Fibroblast of villous mesenchyme (primary cell): ENCODE measurements around the gene UQCRC2. TPM values are rescaled to one million over a fixed set of nuclear protein-coding genes. Genes with fewer than 3 reads are reported as not detected.

Experiments used
- DNase-seq: peaks from one replicate; pipeline ENCODE4 v3.0.0-alpha.2; 2010; ENCODE audit warnings: low read depth
- H3K4me3 ChIP-seq: 2 replicates; pipeline ENCODE4 v1.5.1; 2011; ENCODE audit warnings: low read depth, mild to moderate bottlenecking, low read length
- total RNA-seq: library from RNA; depleted of rRNA; stranded (reverse); fragments of >200 nt; gene quantifications from 2 replicates; pipeline ENCODE4 v1.2.3, GENCODE V29; 2012
- TF ChIP-seq, protein P1 (sequence below): IDR thresholded peaks from 2 replicates; pipeline ENCODE4 v1.5.1; 2012; ENCODE audit warnings: low read depth, mild to moderate bottlenecking, low read length; ENCODE audit not compliant: insufficient read depth

The UQCRC2 gene
- total RNA-seq, 1 donor: 225 TPM

DNA sequence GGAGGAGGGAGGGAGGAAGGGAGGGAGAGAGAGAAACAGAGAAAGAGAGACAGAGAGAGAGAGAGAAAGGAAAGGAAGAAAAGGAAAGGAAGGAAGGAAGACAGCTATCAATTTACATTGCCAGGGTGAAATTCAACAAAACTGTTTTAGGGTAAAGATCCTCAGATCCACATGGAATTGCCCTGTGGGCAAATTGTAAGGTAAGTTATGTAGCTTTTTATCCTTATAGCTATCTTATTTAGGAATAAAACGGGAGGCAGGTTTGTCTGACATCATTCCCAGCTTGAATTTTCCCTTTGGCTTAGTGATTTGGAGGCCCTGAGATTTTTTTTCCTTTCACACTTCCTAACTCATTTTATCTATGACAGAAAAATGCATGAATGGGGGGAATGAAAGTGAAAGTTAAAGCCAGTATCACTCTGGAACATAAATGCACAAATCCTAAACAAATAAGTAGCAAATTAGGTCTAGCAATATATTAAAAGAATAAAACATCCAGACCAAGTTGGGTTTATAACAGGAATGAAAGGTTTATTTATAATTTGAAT lies 3.4 kb upstream of the UQCRC2 start:
- DNase-seq: no peak
- no peak overlapping the region for H3K4me3 ChIP-seq
- TF ChIP-seq, protein P1, sequence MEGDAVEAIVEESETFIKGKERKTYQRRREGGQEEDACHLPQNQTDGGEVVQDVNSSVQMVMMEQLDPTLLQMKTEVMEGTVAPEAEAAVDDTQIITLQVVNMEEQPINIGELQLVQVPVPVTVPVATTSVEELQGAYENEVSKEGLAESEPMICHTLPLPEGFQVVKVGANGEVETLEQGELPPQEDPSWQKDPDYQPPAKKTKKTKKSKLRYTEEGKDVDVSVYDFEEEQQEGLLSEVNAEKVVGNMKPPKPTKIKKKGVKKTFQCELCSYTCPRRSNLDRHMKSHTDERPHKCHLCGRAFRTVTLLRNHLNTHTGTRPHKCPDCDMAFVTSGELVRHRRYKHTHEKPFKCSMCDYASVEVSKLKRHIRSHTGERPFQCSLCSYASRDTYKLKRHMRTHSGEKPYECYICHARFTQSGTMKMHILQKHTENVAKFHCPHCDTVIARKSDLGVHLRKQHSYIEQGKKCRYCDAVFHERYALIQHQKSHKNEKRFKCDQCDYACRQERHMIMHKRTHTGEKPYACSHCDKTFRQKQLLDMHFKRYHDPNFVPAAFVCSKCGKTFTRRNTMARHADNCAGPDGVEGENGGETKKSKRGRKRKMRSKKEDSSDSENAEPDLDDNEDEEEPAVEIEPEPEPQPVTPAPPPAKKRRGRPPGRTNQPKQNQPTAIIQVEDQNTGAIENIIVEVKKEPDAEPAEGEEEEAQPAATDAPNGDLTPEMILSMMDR: no peak

DNA sequence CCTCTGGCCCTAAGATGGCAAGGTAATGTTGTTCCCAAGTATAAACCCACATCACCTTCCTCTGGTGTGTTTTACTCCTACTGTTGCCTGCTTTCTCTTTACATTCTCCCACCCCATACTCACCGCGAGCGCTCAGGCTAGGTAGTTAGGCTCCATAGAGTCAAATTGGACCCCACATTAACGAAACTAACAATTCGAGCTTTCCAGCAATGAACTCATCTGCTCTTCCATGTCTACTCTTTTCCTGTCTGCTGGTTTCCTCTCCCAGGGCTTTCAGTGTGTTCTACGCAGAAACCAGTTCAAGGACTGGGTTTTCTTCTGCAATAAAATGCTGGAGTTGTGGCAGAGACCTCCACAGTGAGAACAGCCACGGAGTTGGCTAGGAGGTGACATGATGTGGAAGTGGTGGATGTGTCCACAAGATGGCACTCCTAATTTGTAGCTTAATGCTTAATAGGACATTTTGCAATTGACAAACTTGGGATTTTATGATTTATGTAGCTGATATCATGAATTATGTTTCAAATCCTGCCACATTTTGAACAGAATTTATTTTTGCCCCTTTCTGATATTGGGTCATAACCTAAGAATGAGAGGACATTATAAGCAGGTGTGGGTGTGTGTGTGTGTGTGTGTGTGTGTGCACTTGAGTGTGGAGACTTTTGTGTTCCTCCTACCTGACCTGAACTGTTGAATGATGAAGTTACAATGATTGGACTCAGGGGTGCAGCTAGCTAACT lies 2.2 kb upstream of the UQCRC2 start:
- DNase-seq: peak; percentile 22
- TF ChIP-seq, protein P1: peak; percentile 43
- H3K4me3 ChIP-seq: no peak overlapping the region

DNA sequence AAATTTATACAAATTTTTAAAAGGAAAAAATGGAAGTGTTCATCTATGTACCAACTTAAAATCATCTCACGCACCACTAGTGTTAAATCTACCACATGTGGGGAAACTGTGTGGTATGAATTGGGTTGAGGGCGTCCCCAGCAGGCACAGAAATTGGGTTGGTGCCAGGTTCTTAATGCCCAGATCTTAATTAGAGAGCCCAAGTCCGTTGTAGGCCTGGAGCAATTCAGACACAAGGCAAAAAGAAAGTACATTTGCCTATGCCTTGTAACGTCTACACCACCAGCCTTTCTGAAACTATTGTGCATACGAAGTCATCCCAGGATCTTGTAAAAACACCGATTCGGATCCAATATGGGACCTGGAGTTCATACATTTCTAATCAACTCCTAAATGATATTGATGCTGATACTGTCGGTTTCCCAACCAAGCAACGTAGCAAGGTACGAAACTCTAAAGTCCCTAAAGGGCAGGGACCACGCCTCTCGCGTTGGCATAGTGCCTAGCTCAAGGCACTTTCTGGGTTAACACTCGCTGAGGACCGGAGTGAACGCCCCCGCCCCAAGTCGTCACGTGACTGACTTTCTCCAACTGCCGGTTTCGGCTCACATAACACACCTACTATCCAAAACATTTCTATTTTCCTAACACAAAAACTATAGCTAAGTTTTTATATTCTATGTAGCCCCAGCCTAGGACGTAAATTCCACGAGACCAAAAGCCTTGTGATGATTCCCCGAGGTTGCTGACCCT lies 945 bp upstream of the UQCRC2 start:
- peak; percentile 68 for DNase-seq
- H3K4me3 ChIP-seq: peak overlapping the region; percentile 96
- TF ChIP-seq, protein P1: no peak

DNA sequence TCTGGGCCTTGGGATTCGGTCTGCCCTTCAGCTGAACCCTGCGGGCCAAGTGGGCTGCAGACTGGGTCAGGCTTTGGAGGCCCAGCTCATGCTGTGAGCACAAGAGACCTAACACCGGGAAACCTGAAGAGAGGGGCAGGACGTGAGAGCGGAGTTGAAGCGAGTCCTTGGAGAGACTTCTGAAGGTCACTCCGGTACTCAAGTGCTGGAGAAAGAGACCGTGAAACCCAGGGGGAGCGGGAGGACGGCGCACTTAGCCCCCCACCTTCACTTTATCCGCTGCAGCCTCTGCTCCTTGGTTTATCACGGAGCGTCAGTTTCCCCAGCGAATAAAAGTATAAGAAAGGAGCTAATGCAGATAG lies 361 bp downstream of the UQCRC2 start:
- TF ChIP-seq, protein P1: no peak
- no peak for DNase-seq
- H3K4me3 ChIP-seq: peak overlapping the region; percentile 96

DNA sequence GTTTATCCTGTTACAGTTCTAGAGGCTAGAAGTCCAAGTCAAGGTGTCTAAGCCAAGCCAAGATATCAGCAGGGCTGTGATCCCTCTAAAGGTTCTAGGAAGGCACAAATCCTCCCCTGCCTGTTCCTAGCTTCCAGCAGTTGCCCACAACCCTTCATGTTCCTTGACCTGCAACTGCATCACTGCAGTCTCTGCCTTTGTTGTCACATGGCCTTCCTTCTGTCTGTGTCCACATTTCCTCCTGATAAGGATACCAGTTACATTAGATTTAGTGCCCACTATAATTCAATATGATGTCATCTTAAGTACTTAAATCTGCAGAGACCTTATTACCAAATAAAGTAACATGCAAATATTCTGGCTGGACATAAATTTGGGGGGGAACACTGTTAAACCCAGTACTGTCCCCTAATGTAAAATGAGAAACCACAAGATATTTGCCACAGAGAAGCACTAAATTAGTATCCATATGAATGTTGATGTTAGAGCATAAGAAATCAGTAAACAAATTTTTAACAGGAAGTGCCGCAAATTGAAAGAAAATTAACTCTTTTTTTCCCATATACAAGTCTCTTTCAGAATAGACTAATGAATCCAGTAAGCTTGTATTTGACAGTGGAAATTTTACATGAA lies 4.7 kb downstream of the UQCRC2 start:
- no peak for DNase-seq
- H3K4me3 ChIP-seq: no peak overlapping the region
- TF ChIP-seq, protein P1: no peak

DNA sequence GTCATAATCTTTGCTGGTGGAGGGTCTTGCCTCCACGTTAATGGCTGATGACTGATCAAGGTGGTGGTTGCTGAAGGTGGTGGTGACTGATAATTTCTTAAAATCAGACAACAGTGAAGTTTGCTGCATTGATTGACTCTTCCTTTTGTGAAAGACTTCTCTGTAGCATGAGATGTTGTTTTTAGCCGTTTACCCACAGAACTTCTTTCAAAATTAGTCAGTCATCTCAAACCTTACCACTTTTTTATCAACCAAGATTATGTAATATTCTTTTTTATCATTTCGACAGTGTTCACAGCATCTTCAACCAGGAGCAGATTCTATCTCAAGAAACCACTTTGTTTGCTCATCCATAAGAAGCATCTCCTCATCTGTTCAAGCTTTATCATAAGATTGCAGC lies 5.9 kb downstream of the UQCRC2 start:
- DNase-seq: no peak
- TF ChIP-seq, protein P1: no peak
- no peak overlapping the region for H3K4me3 ChIP-seq
